H1 (cell line): ENCODE data around the gene RNPS1. TPM values are rescaled to one million over a fixed set of nuclear protein-coding genes. Genes with fewer than 3 reads are reported as not detected.

Experiments
- CTCF ChIA-PET: fragments of 300-600 bp; sonication (Branson Sonifier 250); formaldehyde crosslinking; loops from one replicate; lab custom pipeline; 2021; ENCODE audit not compliant: partially characterized antibody; lab: Charles Lee
- POLR2A ChIA-PET: fragments of 300-600 bp; sonication (Branson Sonifier 250); formaldehyde crosslinking; loops from one replicate; lab custom pipeline; 2021; ENCODE audit warnings: inconsistent platforms; ENCODE audit not compliant: partially characterized antibody; lab: Charles Lee
- DNase-seq, 2 experiments: peaks; one replicate each; pipeline versions ENCODE4 v3.0.0 to v3.0.0-alpha.2; 2010 to 2022; ENCODE audit warnings: low spot score in 2 of 2, low read depth in 1 of 2, mixed read lengths in 1 of 2
- FAIRE-seq: peaks from 2 replicates; lab custom pipeline; 2011; peaks lifted over from hg19 to GRCh38; lab: Jason Lieb, UNC
- H2AFZ ChIP-seq: 2 replicates; pipeline ENCODE4 v1.8.1; 2012; ENCODE audit warnings: low read length, inconsistent platforms
- H2AK5ac ChIP-seq: 2 replicates; pipeline ENCODE4 v1.6.1; 2013; ENCODE audit warnings: low read depth, low read length
- H2BK120ac ChIP-seq: replicated peaks from 2 replicates; pipeline ENCODE3; 2013; ENCODE audit warnings: low read depth, low read length, inconsistent platforms
- H2BK12ac ChIP-seq: 2 replicates; pipeline ENCODE4 v1.6.1; 2013; ENCODE audit warnings: low read depth, low read length
- H2BK15ac ChIP-seq: 2 replicates; pipeline ENCODE4 v1.6.1; 2013; ENCODE audit warnings: low read length
- H2BK20ac ChIP-seq: 2 replicates; pipeline ENCODE4 v1.6.1; 2013; ENCODE audit warnings: low read length
- H2BK5ac ChIP-seq: 2 replicates; pipeline ENCODE4 v1.6.1; 2013; ENCODE audit warnings: low read depth, low read length
- H3K14ac ChIP-seq: 2 replicates; pipeline ENCODE4 v1.6.1; 2013; ENCODE audit warnings: inconsistent platforms; ENCODE audit not compliant: insufficient read length
- H3K18ac ChIP-seq: 2 replicates; pipeline ENCODE4 v1.6.1; 2013; ENCODE audit warnings: low read length; ENCODE audit errors: extremely low read depth
- H3K23ac ChIP-seq: 2 replicates; pipeline ENCODE4 v1.6.1; 2013; ENCODE audit warnings: inconsistent platforms; ENCODE audit not compliant: insufficient read length
- H3K23me2 ChIP-seq: 2 replicates; pipeline ENCODE4 v1.6.1; 2013; ENCODE audit warnings: low read depth, low read length
- H3K27ac ChIP-seq: 2 replicates; pipeline ENCODE4 v1.6.1; 2011; ENCODE audit warnings: low read depth, low read length, inconsistent platforms
- H3K27me3 ChIP-seq, 4 experiments: replicated peaks in 1 of 4; 1 replicate in 1 of 4; 2 replicates in 3 of 4; pipeline versions ENCODE4 v1.6.1 to v1.8.1; 2011 to 2013; ENCODE audit warnings: low read length in 3 of 4, mild to moderate bottlenecking in 3 of 4, inconsistent platforms in 2 of 4, mixed read lengths in 2 of 4, moderate library complexity in 1 of 4; ENCODE audit not compliant: control insufficient read depth in 3 of 4, insufficient read depth in 3 of 4; ENCODE audit errors: extremely low read depth in 1 of 4
- H3K36me3 ChIP-seq, 4 experiments: 2 replicates each; pipeline versions ENCODE4 v1.6.1 to v1.8.1; 2011 to 2013; ENCODE audit warnings: mild to moderate bottlenecking in 4 of 4, low read length in 3 of 4, moderate library complexity in 2 of 4, control low read depth in 1 of 4, inconsistent platforms in 1 of 4; ENCODE audit not compliant: insufficient read depth in 4 of 4, control insufficient read depth in 2 of 4
- H3K4ac ChIP-seq: replicated peaks from 2 replicates; pipeline ENCODE3; 2013; ENCODE audit warnings: low read length, low read depth, mixed read lengths, inconsistent platforms; ENCODE audit not compliant: insufficient read length
- H3K4me1 ChIP-seq, 4 experiments: replicated peaks in 1 of 4; 1 replicate in 1 of 4; 2 replicates in 3 of 4; pipeline versions ENCODE4 v1.6.1 to v1.8.1; 2011 to 2013; ENCODE audit warnings: low read length in 3 of 4, inconsistent platforms in 2 of 4, mixed read lengths in 1 of 4; ENCODE audit not compliant: insufficient read depth in 4 of 4, control insufficient read depth in 3 of 4
- H3K4me2 ChIP-seq, 2 experiments: 2 replicates each; pipeline versions ENCODE4 v1.6.1 to v1.8.1; 2011 to 2013; ENCODE audit warnings: low read depth in 2 of 2, low read length in 2 of 2, control low read depth in 1 of 2, inconsistent platforms in 1 of 2, mild to moderate bottlenecking in 1 of 2; ENCODE audit not compliant: insufficient read depth in 1 of 2
- H3K4me3 ChIP-seq, 4 experiments: fragments of 200-600, 300-600 bp in 1 of 4; sonication (generic), shearing (Covaris generic), sonication (Bioruptor Twin) in 1 of 4; 2 replicates each; pipeline versions ENCODE4 v1.5.1 to v1.8.1; 2011 to 2016; ENCODE audit warnings: low read length in 4 of 4, low read depth in 3 of 4, control low read depth in 2 of 4, inconsistent platforms in 2 of 4, mild to moderate bottlenecking in 2 of 4, mixed read lengths in 1 of 4, moderate library complexity in 1 of 4; ENCODE audit not compliant: insufficient read depth in 2 of 4; ENCODE audit errors: extremely low read depth in 1 of 4
- H3K56ac ChIP-seq: replicated peaks from 2 replicates; pipeline ENCODE3; 2013; ENCODE audit warnings: low read depth, mild to moderate bottlenecking, mixed read lengths, low read length, inconsistent platforms; ENCODE audit not compliant: insufficient read length
- H3K79me1 ChIP-seq: 2 replicates; pipeline ENCODE4 v1.6.1; 2013; ENCODE audit warnings: low read depth, low read length, control low read depth
- H3K79me2 ChIP-seq, 2 experiments: 2 replicates each; pipeline versions ENCODE4 v1.6.1 to v1.8.1; 2012 to 2013; ENCODE audit warnings: low read length in 2 of 2, mild to moderate bottlenecking in 2 of 2, inconsistent platforms in 1 of 2; ENCODE audit not compliant: insufficient read depth in 2 of 2, control insufficient read depth in 1 of 2
- H3K9ac ChIP-seq, 4 experiments: replicated peaks in 1 of 4; 1 replicate in 1 of 4; 2 replicates in 3 of 4; pipeline versions ENCODE4 v1.6.1 to v1.8.1; 2011 to 2013; ENCODE audit warnings: low read depth in 3 of 4, low read length in 3 of 4, control low read depth in 2 of 4, mild to moderate bottlenecking in 2 of 4, moderate library complexity in 2 of 4, inconsistent platforms in 1 of 4; ENCODE audit errors: extremely low read depth in 1 of 4
- H3K9me3 ChIP-seq, 2 experiments: 2 replicates each; pipeline versions ENCODE4 v1.6.1 to v1.8.1; 2012 to 2013; ENCODE audit warnings: mild to moderate bottlenecking in 2 of 2, moderate library complexity in 2 of 2, control low read depth in 1 of 2, inconsistent platforms in 1 of 2, low read depth in 1 of 2, low read length in 1 of 2, mixed read lengths in 1 of 2; ENCODE audit not compliant: insufficient read depth in 2 of 2
- H4K20me1 ChIP-seq, 2 experiments: replicated peaks in 1 of 2; 2 replicates each; pipeline versions ENCODE3 to v1.8.1; 2011 to 2013; ENCODE audit warnings: inconsistent platforms in 2 of 2, low read length in 2 of 2, mild to moderate bottlenecking in 1 of 2; ENCODE audit not compliant: insufficient read depth in 2 of 2, control insufficient read depth in 1 of 2
- H4K5ac ChIP-seq: 2 replicates; pipeline ENCODE4 v1.6.1; 2013; ENCODE audit warnings: low read length, low read depth, mixed read lengths, inconsistent platforms; ENCODE audit not compliant: insufficient read length
- H4K8ac ChIP-seq: 2 replicates; pipeline ENCODE4 v1.8.0; 2013; ENCODE audit warnings: mild to moderate bottlenecking, moderate library complexity, low read length, inconsistent platforms; ENCODE audit not compliant: insufficient read depth; ENCODE audit errors: extremely low read depth
- H4K91ac ChIP-seq: replicated peaks from 2 replicates; pipeline ENCODE3; 2013; ENCODE audit warnings: low read length, mixed read lengths, inconsistent platforms; ENCODE audit not compliant: insufficient read length
- FOSL1 ChIP-seq: IDR thresholded peaks from 2 replicates; pipeline ENCODE4 v1.6.1; 2011; ENCODE audit warnings: mild to moderate bottlenecking, low read depth, low read length, moderate library complexity; ENCODE audit not compliant: insufficient read depth
- POLR2A ChIP-seq, 2 experiments: IDR thresholded peaks; 1 replicate in 1 of 2; 2 replicates in 1 of 2; pipeline ENCODE4 v1.6.1; 2011; ENCODE audit warnings: low read depth in 2 of 2, low read length in 2 of 2, mild to moderate bottlenecking in 2 of 2; ENCODE audit errors: control extremely low read depth in 1 of 2
- SRF ChIP-seq: IDR thresholded peaks from 2 replicates; pipeline ENCODE4 v1.6.1; 2011; ENCODE audit warnings: mild to moderate bottlenecking, low read depth, low read length, moderate library complexity
- TBP ChIP-seq: IDR thresholded peaks from 2 replicates; pipeline ENCODE4 v1.6.1; 2011; ENCODE audit warnings: low read depth, low read length, improper control_type of control experiment
- WGBS, 2 experiments: shearing (Covaris generic) in 1 of 2; methylation state at CpG; one replicate each; pipeline versions ENCODE4 v1.1.6 to v1.1.7; 2013 to 2015; ENCODE audit warnings: low lambda C conversion rate in 2 of 2, mixed read lengths in 2 of 2, inconsistent platforms in 1 of 2, low coverage in 1 of 2, missing lambda C conversion rate in 1 of 2; ENCODE audit not compliant: insufficient replicate concordance in 2 of 2, insufficient coverage in 1 of 2, insufficient read length in 1 of 2; ENCODE audit errors: extremely low coverage in 1 of 2, missing lambda C conversion rate in 1 of 2; 5-methylcytosine and 5-hydroxymethylcytosine counted together
- polyA plus RNA-seq, 7 experiments: library from polyadenylated mRNA; depleted of rRNA in 3 of 7; stranded (reverse) in 5 of 7; unstranded in 2 of 7; fragments of >200 nt in 5 of 7; fragments of 200-250 nt in 2 of 7; gene quantifications; 1 replicate in 5 of 7; 2 replicates in 1 of 7; 4 replicates in 1 of 7; pipeline versions ENCODE4 v1.2.1 to v1.2.3, GENCODE V29; 2011 to 2013; ENCODE audit warnings: missing spikeins in 2 of 7, mixed read lengths in 2 of 7
- total RNA-seq: library from RNA; stranded (reverse); fragmentation: NEBNext Ultra II Directional; extraction: Animal tissue kit (Norgen Biotek cat#: 25700); gene quantifications from 2 replicates; pipeline ENCODE4 v1.2.1, GENCODE V29; 2021

RNPS1 gene
- total and polyA plus RNA-seq, 2 of the 8 experiments (the other 6 are each of a cell fraction or from before 2014, with no cell fraction given), result 330 to 350 TPM

GRCh38 chr16:2252806-2253148 is 15.1 kb downstream of the RNPS1 start:
- no peak overlapping the region for H2BK120ac ChIP-seq
- H3K23me2 ChIP-seq, result peaks cover 5% of the 10 kb centered on the region; the same call in 1 of the 2 replicates
- no peak overlapping the region for H4K91ac ChIP-seq
- H3K9ac ChIP-seq, result no peak overlapping the region
- H2BK20ac ChIP-seq, result no peak overlapping the region
- H3K4me1 ChIP-seq, result peaks cover 4 to 6% (median 5%) of the 10 kb centered on the region in 4 experiments; a peak in 6 of 7 replicates
- no peak overlapping the region for H3K23ac ChIP-seq
- H2AK5ac ChIP-seq, result no peak overlapping the region
- H4K5ac ChIP-seq, result no peak overlapping the region
- H3K4me2 ChIP-seq, result no peak overlapping the region; a peak in 1 of 4 replicates
- H2BK5ac ChIP-seq, result no peak overlapping the region; the same call in 1 of the 2 replicates
- no peak overlapping the region for H4K8ac ChIP-seq
- H3K4me3 ChIP-seq, result no peak overlapping the region
- H3K79me2 ChIP-seq, result peaks cover 0 to 28% of the 10 kb centered on the region in 2 experiments; a peak in 2 of 4 replicates
- H3K27me3 ChIP-seq, result no peaks in the 10 kb centered on the region
- TF ChIP-seq POLR2A (IDR thresholded peaks at IDR 0.05; ENCODE audit: control extremely low read depth in 1 of 2, low read depth in 2 of 2, low read length in 2 of 2) (peak in 1 of 2 experiments; percentile 37; a peak in 1 of 3 replicates), SRF (no peak), TBP (no peak), FOSL1 (no peak)
- TF ChIP-seq, all 59 proteins: peak for 1
- H3K14ac ChIP-seq, result no peak overlapping the region
- FAIRE-seq (no peak), DNase-seq (no peak)
- H3K27ac ChIP-seq, result no peak overlapping the region
- WGBS, 2 experiments, result 94% methylated on average over 7 of the region's 7 CpGs; no CpG with 5 or more reads in 1 of the 2 experiments
- peaks cover 15 to 18% of the 10 kb centered on the region in 2 experiments for H4K20me1 ChIP-seq
- H3K79me1 ChIP-seq, result peaks cover 8% of the 10 kb centered on the region; the same call in 1 of the 2 replicates
- no peak overlapping the region for H2BK12ac ChIP-seq
- H3K18ac ChIP-seq, result no peak overlapping the region
- H3K4ac ChIP-seq, result no peak overlapping the region
- ChIA-PET POLR2A (interaction anchor here (0.6 to 13.9 kb wide), 18 partner anchors 13 to 207 kb away, joined by 3 to 228 read pairs (median 6); partner anchors contain the start of genes DNASE1L2, E4F1, RAB26 and RNPS1), CTCF (interaction anchor here (1.0 to 2.6 kb wide), 9 partner anchors 10 to 175 kb away, joined by 3 to 26 read pairs (median 6); no protein-coding TSS in a partner anchor)
- no peak overlapping the region for H2BK15ac ChIP-seq
- H3K36me3 ChIP-seq, result peaks cover 25 to 55% (median 43%) of the 10 kb centered on the region in 4 experiments
- no peaks in the 10 kb centered on the region for H3K9me3 ChIP-seq
- H3K56ac ChIP-seq, result no peak overlapping the region
- no peak overlapping the region for H2AFZ ChIP-seq
